Cardiac muscle cell (in vitro differentiated cells and primary cell): Measurements from ENCODE around the gene NEK7. TPM values are rescaled to one million over a fixed set of nuclear protein-coding genes. Genes with fewer than 3 reads are reported as not detected.

Source experiments
- DNase-seq, 2 donors: peaks; one replicate each; pipeline versions ENCODE4 v3.0.0 to v3.0.0-alpha.2; 2010 to 2017; ENCODE audit warnings: low read depth in 1 of 2, low spot score in 1 of 2
- H3K27ac ChIP-seq: fragments of 200-600 bp; sonication (generic); 2 replicates; pipeline ENCODE4 v1.5.1; 2016
- H3K27me3 ChIP-seq: fragments of 200-600 bp; sonication (generic); 2 replicates; pipeline ENCODE4 v1.6.0; 2016; ENCODE audit warnings: control low read depth
- H3K36me3 ChIP-seq: fragments of 200-600 bp; sonication (generic); 2 replicates; pipeline ENCODE4 v1.5.1; 2016; ENCODE audit warnings: control low read depth
- H3K4me1 ChIP-seq: fragments of 200-600 bp; sonication (generic); 2 replicates; pipeline ENCODE4 v1.8.1; 2017; ENCODE audit warnings: low read depth, mild to moderate bottlenecking, mixed run types
- H3K4me3 ChIP-seq: fragments of 200-600 bp; sonication (generic); 2 replicates; pipeline ENCODE4 v1.5.1; 2016; ENCODE audit warnings: mild to moderate bottlenecking
- H3K9me3 ChIP-seq: fragments of 200-600 bp; sonication (generic); 2 replicates; pipeline ENCODE4 v1.5.1; 2017; ENCODE audit warnings: low read depth, mild to moderate bottlenecking, control low read depth
- CTCF ChIP-seq: IDR thresholded peaks from 2 replicates; pipeline ENCODE4 v1.5.1; 2012; ENCODE audit warnings: low read depth, mild to moderate bottlenecking, low read length
- polyA plus RNA-seq: library from polyadenylated mRNA; unstranded; fragments of >200 nt; fragmentation: Nextera tagmentation; extraction: Ambion mirVana; gene quantifications from 2 replicates; pipeline ENCODE4 v1.2.1, GENCODE V29; 2016
- total RNA-seq: library from RNA; depleted of rRNA; stranded (reverse); fragments of >200 nt; gene quantifications from 2 replicates; pipeline ENCODE4 v1.2.3, GENCODE V29; 2016

NEK7 gene
- total and polyA plus RNA-seq, 2 experiments from 2014 or later: 46.1 to 63.1 TPM

- no peak for TF ChIP-seq CTCF
- Histone ChIP-seq H3K27me3 (no peaks in the 10 kb centered on the region), H3K36me3 (no peaks in the 10 kb centered on the region), H3K4me1 (peaks cover 33% of the 10 kb centered on the region), H3K27ac (no peak overlapping the region), H3K4me3 (no peak overlapping the region), H3K9me3 (no peaks in the 10 kb centered on the region)
- no peak for DNase-seq
Observed at GRCh38 chr1:198173832-198174231, 17.0 kb downstream of the NEK7 start.

- H3K36me3 ChIP-seq: no peaks in the 10 kb centered on the region
- no peaks in the 10 kb centered on the region for H3K9me3 ChIP-seq
- DNase-seq: no peak
- TF ChIP-seq CTCF: no peak
- no peak overlapping the region for H3K27ac ChIP-seq
- H3K27me3 ChIP-seq: no peaks in the 10 kb centered on the region
- peaks cover 28% of the 10 kb centered on the region for H3K4me1 ChIP-seq
- no peak overlapping the region for H3K4me3 ChIP-seq
Observed at GRCh38 chr1:198174297-198174696, 17.5 kb downstream of the NEK7 start.

GRCh38 chr1:198175423-198176170 lies 18.8 kb downstream of the NEK7 start:
- H3K4me3 ChIP-seq: no peak overlapping the region
- peaks cover 15% of the 10 kb centered on the region for H3K4me1 ChIP-seq
- no peak for DNase-seq
- no peaks in the 10 kb centered on the region for H3K36me3 ChIP-seq
- no peak overlapping the region for H3K27ac ChIP-seq
- H3K9me3 ChIP-seq: no peaks in the 10 kb centered on the region
- H3K27me3 ChIP-seq: no peaks in the 10 kb centered on the region
- TF ChIP-seq CTCF: no peak

- H3K27me3 ChIP-seq: no peaks in the 10 kb centered on the region
- no peaks in the 10 kb centered on the region for H3K9me3 ChIP-seq
- DNase-seq: no peak
- no peaks in the 10 kb centered on the region for H3K36me3 ChIP-seq
- H3K4me1 ChIP-seq: peaks cover 15% of the 10 kb centered on the region
- TF ChIP-seq CTCF: no peak
- H3K4me3 ChIP-seq: no peak overlapping the region
- no peak overlapping the region for H3K27ac ChIP-seq
Observed at GRCh38 chr1:198176179-198176578, 19.4 kb downstream of the NEK7 start.

GRCh38 chr1:198177546-198177945 lies 20.7 kb downstream of the NEK7 start:
- no peak for TF ChIP-seq CTCF
- DNase-seq: no peak
- Histone ChIP-seq H3K36me3 (no peaks in the 10 kb centered on the region), H3K4me3 (no peak overlapping the region), H3K4me1 (peaks cover 8% of the 10 kb centered on the region), H3K27ac (no peak overlapping the region), H3K27me3 (no peaks in the 10 kb centered on the region), H3K9me3 (no peaks in the 10 kb centered on the region)
